Measurements from ENCODE around the gene TSPEAR.
"Not testable (repeated sequence)": the region's sequence is repeated elsewhere in the genome, so short reads cannot be mapped to it uniquely, and the experiment has no call there.

Gene TSPEAR

DNA sequence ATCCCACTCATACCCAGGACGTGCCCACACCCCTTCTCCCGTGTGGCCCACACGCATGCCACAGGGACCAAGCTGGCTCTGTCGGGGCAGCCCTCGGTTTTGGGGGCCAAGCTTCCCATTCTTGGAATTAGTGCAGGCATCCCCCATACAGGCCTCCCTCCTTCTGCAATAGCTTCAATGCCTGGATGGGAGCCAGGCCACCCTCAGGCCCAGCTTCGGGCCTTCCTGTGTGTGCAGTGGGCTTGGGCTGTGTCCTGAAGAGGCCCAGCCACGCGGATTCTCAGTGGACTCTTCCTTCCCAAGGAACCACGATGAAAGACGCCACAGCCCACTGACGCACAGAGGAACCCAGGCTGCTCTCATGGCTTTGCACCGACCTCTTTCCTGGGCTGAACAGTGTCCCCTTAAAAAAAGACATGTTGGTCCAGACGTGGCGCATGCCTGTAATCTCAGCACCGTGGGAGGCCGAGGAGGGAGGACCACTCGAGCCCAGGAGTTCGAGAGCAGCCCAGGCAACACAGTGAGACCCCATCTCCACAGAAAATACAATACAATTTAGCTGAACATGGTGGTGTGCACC is 61.8 kb downstream of the TSPEAR start:
- DNase-seq: no peak

DNA sequence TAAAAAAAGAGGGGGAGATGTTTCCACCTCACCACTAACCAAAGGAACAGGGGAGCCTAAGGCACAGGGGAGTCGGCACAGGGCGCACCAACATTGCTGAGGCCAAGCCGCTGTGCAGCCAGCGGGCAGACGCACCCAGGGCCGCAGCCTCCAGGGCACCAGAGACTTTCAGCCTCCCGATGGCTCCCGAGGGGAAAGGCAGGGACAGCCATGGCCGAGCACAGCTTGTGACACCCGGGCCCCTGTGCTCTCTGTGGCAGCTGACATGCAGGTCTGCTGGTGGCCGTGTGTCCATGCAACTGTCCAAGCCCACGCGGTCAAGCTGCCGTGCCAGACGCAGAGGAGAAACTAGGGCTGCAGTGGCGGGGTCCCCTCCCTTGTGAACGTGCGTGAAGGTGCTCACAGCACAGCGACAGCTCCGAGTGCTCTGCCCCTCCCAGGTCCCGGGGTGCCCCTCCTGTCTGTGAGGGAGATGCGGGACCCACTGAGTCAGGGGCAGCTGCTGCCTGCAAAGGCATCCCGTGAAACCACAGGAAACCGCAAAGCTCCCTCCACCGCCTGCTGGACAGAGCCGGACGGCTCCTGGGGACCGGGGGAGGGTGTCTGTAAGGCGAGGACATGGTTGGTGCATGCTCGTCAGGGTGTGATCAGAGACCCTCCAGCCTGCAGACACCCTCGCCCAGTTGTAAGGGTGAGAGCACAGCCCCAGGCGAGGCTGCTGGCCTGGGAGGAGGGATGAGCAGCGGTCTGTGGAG is 62.6 kb downstream of the TSPEAR start:
- DNase-seq: no peak

- DNase-seq: peak; percentile 42 to 67
Measured at GRCh38 chr21:44647222-44647552, 64.2 kb downstream of the TSPEAR start.

DNA sequence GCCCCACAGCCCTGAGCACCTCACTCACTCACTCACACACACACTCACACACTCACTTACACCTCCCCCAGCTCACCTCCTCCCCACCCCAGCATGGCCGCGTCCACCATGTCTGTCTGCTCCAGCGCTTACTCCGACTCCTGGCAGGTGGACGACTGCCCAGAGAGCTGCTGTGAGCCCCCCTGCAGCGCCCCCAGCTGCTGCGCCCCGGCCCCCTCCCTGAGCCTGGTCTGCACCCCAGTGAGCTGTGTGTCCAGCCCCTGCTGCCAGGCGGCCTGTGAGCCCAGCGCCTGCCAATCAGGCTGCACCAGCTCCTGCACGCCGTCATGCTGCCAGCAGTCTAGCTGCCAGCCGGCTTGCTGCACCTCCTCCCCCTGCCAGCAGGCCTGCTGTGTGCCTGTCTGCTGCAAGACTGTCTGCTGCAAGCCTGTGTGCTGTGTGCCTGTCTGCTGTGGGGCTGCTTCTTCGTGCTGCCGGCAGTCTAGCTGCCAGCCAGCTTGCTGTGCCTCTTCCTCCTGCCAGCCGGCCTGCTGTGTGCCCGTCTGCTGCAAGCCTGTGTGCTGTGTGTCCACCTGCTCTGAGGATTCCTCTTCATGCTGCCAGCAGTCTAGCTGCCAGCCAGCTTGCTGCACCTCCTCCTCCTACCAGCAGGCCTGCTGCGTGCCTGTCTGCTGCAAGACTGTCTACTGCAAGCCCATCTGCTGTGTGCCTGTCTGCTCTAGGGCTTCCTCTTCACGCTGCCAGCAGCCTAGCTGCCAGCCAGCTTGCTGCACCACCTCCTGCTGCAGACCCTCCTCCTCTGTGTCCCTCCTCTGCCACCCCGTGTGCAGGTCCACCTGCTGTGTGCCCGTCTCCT is 64.8 kb downstream of the TSPEAR start, which contains the start of gene KRTAP10-11:
Gene KRTAP10-11 (plus strand): TSS at position 49 of the 856 bp plus-strand sequence. CDS start 45 bp downstream, at position 94.
- peak in 1 of 2 experiments; percentile 24 for DNase-seq

DNA sequence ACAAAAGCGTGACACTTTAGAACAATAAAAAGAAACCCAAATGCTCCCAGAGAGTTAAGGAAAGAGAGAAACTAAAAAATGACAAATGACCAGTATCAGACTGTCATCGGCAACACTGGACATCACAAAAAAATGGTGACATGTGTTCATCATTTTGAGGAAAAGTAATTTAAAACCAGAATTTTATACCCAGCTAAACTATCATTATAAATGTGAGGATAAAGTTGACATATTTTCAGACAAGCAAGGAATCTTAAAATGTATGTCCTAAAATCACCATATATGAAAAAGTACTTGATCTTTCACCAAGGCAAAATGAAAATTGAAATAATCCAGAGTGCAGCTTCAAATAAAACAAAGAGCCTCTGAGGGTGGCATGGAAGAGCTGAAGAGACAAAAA is 66.5 kb downstream of the TSPEAR start:
- DNase-seq: no peak

DNA sequence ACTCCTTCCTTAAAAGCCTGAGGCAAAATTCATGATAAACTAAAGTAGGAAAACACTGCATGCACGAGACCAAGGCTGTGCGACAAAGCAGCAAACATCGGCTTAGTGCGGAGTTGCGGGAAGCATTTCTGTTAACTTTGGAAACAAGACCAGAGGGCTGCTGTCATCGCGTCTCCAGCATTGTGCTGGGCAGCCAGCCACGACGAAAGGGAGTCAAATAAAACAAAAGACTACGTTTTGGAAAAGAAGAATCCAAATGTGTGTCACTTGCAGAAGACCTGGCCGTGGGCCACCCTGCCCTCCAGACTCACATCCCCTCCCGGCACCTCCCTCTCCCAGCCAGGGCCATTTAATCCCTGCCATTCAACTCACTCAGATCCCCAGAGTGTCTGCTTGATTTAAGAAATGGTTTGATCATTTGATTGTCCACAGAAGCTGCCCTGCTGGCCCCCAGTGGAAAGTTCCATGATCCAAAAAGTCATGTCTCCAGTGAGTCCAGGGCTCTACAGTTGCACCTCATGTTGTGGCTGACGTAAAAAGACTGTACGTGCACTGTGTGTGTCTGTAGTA is 67.5 kb downstream of the TSPEAR start:
- no peak for DNase-seq

DNA sequence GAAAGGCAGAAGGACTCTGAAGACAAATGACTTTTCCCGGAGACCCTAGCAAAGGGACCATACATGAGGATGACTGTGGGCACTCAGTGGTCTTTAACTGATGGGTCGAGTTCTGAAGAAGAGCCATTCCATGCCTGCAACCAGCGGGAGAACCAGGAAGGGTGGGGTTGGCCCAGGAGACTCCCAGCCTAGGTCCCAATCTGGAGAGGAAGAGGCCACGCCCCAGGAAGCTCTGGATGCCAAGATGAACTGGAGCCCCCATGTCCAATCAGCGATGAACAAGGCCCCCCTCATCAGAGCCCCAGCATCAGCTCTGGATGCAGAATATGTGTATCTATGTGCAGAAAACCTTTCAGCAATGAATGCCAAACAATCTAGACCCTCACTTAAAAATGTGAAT is 70.6 kb downstream of the TSPEAR start:
- no peak for DNase-seq

DNA sequence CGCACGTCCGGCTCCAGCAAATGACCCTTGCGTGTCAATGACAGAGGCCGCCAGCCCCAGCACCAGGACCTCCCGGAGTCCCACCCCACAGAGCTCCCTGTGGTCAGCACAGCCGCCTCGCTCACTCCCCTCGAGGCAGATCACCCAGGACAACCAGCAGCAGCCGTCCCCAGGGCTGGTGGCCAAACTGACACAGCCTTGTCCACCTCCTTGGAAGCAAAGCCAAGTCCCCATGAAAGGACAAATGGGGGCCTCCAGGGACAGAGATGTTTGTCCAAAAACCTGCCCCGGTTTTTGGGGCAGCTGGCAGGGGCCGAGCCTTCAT is 72.1 kb downstream of the TSPEAR start:
- no peak for DNase-seq

- DNase-seq: not testable (repeated sequence)
Measured at GRCh38 chr21:44638506-44639330, 72.7 kb downstream of the TSPEAR start.

DNA sequence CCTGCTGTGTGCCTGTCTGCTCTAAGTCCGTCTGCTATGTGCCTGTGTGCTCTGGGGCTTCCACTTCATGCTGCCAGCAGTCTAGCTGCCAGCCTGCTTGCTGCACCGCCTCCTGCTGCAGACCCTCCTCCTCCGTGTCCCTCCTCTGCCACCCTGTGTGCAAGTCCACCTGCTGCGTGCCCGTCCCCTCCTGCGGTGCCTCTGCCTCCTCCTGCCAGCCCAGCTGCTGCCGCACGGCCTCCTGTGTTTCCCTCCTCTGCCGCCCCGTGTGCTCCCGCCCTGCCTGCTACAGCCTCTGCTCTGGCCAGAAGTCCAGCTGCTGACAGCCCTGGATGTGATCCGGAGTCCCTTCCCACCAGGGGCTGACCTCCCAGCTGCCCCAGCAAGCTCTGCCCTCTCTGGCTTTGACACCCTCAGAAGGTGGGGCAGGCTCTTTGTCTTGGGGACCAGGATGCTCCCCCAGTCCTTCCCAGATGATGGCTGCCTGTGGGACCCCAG is 73.5 kb downstream of the TSPEAR start:
- DNase-seq: not testable (repeated sequence)

GRCh38 chr21:44637018-44637850 is 74.1 kb downstream of the TSPEAR start, which contains the start of gene KRTAP10-10:
Gene KRTAP10-10, plus strand, starts transcription at chr21:44637356. Its CDS starts 62 bp downstream, at chr21:44637418.
- peak; percentile 8 to 64 for DNase-seq

DNA sequence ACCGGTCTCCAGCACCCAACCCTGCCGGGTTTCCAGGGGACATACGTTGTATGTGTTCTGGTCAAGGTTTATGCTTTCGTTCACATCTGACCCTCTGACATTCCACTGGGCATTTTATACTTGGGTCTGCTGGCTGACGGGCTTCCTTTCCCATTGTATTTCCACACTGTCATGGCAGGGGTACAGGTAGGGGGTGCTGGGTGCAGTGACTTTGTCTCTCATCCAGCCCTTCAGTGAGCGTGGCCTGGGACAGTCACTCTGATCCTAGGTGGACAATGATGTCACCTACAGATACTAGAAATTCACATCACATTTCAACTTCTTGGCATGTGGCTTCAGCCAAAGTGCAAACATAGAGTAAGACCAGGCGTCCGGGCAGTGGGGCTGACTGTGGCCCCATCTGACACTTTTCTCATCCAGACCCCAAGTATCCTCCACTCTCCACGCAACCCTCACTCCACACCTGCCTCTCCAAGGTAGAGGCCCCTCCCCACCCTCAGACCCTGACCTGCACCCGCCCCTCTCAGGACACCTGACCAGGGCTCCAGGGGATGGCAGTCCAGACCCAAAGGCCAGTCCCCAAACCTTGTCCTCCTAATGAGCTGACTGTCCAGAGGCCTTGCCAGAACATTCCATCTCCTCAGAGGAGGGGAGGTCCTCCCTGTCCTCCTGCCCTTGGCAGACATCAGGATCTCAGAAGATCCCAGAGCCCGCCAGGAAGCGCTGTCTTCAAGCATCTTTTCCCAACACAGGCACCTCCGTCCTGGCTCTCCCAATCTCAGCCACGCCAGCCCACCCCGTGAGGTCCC is 75.0 kb downstream of the TSPEAR start:
- DNase-seq: no peak

GRCh38 chr21:44632067-44632466 is 79.3 kb downstream of the TSPEAR start:
- DNase-seq: no peak

GRCh38 chr21:44630440-44630839 is 80.9 kb downstream of the TSPEAR start:
- no peak for DNase-seq

- no peak for DNase-seq
Measured at GRCh38 chr21:44628707-44629391, 82.5 kb downstream of the TSPEAR start.

- DNase-seq: not testable (repeated sequence)
Measured at GRCh38 chr21:44627831-44628233, 83.5 kb downstream of the TSPEAR start.

- DNase-seq: not testable (repeated sequence)
Measured at GRCh38 chr21:44627181-44627822, 84.1 kb downstream of the TSPEAR start.

GRCh38 chr21:44626673-44627143 is 84.7 kb downstream of the TSPEAR start, which contains the start of gene KRTAP10-9:
Gene KRTAP10-9, plus strand, starts transcription at chr21:44627093. Its CDS starts 79 bp downstream, at chr21:44627172.
- no peak for DNase-seq

GRCh38 chr21:44626262-44626661 is 85.1 kb downstream of the TSPEAR start:
- DNase-seq: no peak

Data from NCI-H524 (cell line).